ENCODE results near the gene HOXD10.

DNA sequence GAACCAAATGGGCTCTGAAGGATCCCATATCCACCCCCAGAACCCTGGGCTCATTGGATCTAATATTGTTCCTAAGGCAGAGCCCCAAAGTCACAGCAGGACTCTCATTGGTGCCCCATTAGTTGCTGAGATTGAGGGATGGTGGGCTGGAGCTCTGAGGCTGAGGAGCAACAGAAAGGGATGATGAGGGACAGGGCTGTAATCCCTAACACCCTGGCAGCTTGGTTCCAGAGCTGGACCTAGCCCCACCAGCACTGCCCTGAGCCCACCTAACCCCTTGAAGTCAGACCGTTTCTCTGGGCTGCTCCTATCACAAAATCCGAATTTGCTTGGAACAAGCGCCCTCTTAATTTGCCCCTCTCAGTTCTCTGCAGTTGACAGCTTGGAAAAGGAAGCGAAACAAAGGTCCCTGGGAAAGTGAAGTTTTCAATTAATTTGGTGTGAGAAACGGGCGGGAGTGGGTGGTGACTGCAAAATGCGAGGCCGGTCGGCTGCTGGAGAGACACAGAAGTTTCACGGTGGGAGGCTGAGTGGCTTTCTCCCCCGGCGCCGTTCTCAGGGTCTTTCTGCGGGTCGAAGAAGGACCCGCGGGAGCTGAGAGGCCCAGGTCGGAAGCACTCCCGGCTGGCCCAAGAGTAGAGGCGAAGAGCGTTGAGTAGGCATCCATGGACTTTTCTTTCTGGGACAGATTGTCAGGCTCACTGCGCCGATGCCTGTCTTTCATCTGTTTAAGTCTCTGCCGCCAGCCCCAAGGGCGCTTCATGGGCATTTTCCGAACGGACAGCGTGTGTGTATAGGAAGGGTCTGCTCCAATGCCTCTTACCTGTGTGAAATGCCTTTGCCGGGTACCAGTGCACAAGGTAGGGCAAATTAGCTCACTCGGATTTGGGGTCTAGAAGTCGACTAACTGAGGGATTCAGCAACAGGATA, 25.0 kb upstream of the HOXD10 start:
- TF ChIP-seq, protein P1, sequence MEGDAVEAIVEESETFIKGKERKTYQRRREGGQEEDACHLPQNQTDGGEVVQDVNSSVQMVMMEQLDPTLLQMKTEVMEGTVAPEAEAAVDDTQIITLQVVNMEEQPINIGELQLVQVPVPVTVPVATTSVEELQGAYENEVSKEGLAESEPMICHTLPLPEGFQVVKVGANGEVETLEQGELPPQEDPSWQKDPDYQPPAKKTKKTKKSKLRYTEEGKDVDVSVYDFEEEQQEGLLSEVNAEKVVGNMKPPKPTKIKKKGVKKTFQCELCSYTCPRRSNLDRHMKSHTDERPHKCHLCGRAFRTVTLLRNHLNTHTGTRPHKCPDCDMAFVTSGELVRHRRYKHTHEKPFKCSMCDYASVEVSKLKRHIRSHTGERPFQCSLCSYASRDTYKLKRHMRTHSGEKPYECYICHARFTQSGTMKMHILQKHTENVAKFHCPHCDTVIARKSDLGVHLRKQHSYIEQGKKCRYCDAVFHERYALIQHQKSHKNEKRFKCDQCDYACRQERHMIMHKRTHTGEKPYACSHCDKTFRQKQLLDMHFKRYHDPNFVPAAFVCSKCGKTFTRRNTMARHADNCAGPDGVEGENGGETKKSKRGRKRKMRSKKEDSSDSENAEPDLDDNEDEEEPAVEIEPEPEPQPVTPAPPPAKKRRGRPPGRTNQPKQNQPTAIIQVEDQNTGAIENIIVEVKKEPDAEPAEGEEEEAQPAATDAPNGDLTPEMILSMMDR (conservative IDR thresholded peaks at IDR 0.05 in 1 of 2, IDR thresholded peaks at IDR 0.05 in 1 of 2; ENCODE audit: low read depth in 1 of 2, low read length in 2 of 2) = no peak
- TF ChIP-seq EZH2 (IDR thresholded peaks at IDR 0.05; ENCODE audit: low read length, missing control alignments) = peak; percentile 84

Data from fibroblast of lung (primary cell).